Activated T-cell treated with anti-CD3 and anti-CD28 coated beads, Interleukin-2, amount 50 U/mL, for 4 hours (primary cell): Measurements from ENCODE around the gene NAA15. TPM values are rescaled to one million over a fixed set of nuclear protein-coding genes. Genes with fewer than 3 reads are reported as not detected.
"Not testable (repeated sequence)": the region's sequence is repeated elsewhere in the genome, so short reads cannot be mapped to it uniquely, and the experiment has no call there.

ENCODE experiments used
- ATAC-seq, 2 donors: fragments of 200-7000 bp; cut with Tn5 transposase; one replicate each; pipeline ENCODE4 v1.10.0; 2021
- DNase-seq: peaks from one replicate; pipeline ENCODE4 v3.0.0-alpha.2; 2020
- H3K27me3 Mint-ChIP-seq: one replicate; pipeline ENCODE4 v1.8.0; 2021; ENCODE audit warnings: low read depth, mixed read lengths
- H3K36me3 Mint-ChIP-seq: one replicate; pipeline ENCODE4 v1.8.0; 2022; ENCODE audit warnings: mixed read lengths; ENCODE audit not compliant: insufficient read depth
- H3K4me1 Mint-ChIP-seq: one replicate; pipeline ENCODE4 v1.8.0; 2021; ENCODE audit warnings: low read depth, mixed read lengths
- H3K4me3 Mint-ChIP-seq: one replicate; pipeline ENCODE4 v1.8.0; 2021; ENCODE audit warnings: mild to moderate bottlenecking, moderate library complexity, mixed read lengths
- H3K9me3 Mint-ChIP-seq: one replicate; pipeline ENCODE4 v1.8.0; 2021; ENCODE audit warnings: mixed read lengths
- total RNA-seq, 3 donors: library from RNA; stranded (reverse); gene quantifications; one replicate each; pipeline ENCODE4 v1.2.1, GENCODE V29; 2021

NAA15 gene
- total RNA-seq, 3 donors from 2014 or later: 137 to 149 (median 144) TPM

DNA sequence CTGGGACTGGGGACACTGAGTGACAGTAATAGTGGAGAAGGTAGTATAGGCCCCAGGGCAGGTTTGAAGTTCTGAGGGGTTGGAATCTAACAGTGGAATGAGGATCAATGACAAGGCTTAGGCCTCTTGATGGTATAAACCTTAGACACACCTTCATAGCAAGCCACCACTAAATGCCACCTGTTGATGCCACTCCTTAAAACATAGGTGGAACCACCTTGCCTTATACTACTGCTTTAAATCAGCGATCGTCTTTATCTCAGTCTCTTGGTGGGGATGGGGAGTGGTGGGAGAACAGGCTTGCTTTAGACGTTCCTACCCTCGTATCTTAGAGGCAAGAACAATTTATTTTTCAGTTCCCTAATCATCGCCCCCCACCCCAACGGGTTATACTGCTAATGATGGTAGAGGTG is 153.8 kb downstream of the NAA15 start:
- ATAC-seq (no peak), DNase-seq (no peak)

GRCh38 chr4:139457318-139457717 is 156.0 kb downstream of the NAA15 start:
- DNase-seq: no peak

More for the DNA sequence above, 153.8 kb downstream of the NAA15 start:
- Mint-ChIP-seq H3K9me3 (no peaks in the 10 kb centered on the region), H3K36me3 (peaks cover 11% of the 10 kb centered on the region), H3K4me1 (peaks cover 71% of the 10 kb centered on the region), H3K4me3 (peak overlapping the region; percentile 98), H3K27me3 (no peaks in the 10 kb centered on the region)

GRCh38 chr4:139458543-139458942 is 157.2 kb downstream of the NAA15 start:
- no peak for ATAC-seq
- DNase-seq: no peak
- Mint-ChIP-seq H3K4me1 (peaks cover 58% of the 10 kb centered on the region), H3K9me3 (no peaks in the 10 kb centered on the region), H3K36me3 (peaks cover 15% of the 10 kb centered on the region), H3K4me3 (no peak overlapping the region), H3K27me3 (no peaks in the 10 kb centered on the region)

More at GRCh38 chr4:139457318-139457717, 156.0 kb downstream of the NAA15 start:
- Mint-ChIP-seq H3K9me3 (no peaks in the 10 kb centered on the region), H3K4me1 (peaks cover 67% of the 10 kb centered on the region), H3K36me3 (peaks cover 12% of the 10 kb centered on the region), H3K4me3 (no peak overlapping the region), H3K27me3 (no peaks in the 10 kb centered on the region)
- ATAC-seq: no peak

- no peak for ATAC-seq
- Mint-ChIP-seq H3K4me3 (no peak overlapping the region), H3K27me3 (no peaks in the 10 kb centered on the region), H3K4me1 (peaks cover 59% of the 10 kb centered on the region), H3K36me3 (peaks cover 20% of the 10 kb centered on the region), H3K9me3 (no peaks in the 10 kb centered on the region)
- no peak for DNase-seq
Observed at GRCh38 chr4:139458999-139459398, 157.7 kb downstream of the NAA15 start.

DNA sequence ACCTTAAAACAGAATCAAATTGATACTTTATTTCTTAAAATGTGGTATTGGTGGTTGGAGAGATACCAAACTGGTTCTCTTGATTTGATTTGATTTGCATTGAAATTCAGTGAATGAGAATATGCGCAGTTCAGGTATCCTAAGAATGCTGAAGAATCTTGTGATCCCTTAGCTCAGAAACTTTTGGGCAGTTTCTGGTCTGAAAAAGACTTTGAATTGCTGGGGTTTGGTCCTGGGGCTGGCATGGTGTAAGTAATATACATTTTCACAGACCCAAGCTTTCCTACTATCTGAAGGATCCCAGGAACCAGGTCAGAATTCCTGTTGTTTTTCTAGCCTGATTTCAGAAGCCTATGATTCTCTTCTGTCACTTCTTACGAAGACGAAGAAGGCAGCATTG is 159.3 kb downstream of the NAA15 start:
- Mint-ChIP-seq H3K36me3 (peaks cover 21% of the 10 kb centered on the region), H3K27me3 (no peaks in the 10 kb centered on the region), H3K4me1 (peaks cover 44% of the 10 kb centered on the region), H3K9me3 (no peaks in the 10 kb centered on the region), H3K4me3 (no peak overlapping the region)
- DNase-seq (no peak), ATAC-seq (no peak)

GRCh38 chr4:139461022-139461628 is 159.8 kb downstream of the NAA15 start:
- no peak for ATAC-seq
- no peaks in the 10 kb centered on the region for H3K27me3 Mint-ChIP-seq
- DNase-seq: no peak
- no peaks in the 10 kb centered on the region for H3K9me3 Mint-ChIP-seq
- H3K4me1 Mint-ChIP-seq: peaks cover 40% of the 10 kb centered on the region
- peaks cover 21% of the 10 kb centered on the region for H3K36me3 Mint-ChIP-seq
- H3K4me3 Mint-ChIP-seq: no peak overlapping the region

- ATAC-seq, DNase-seq, H3K4me3 Mint-ChIP-seq, H3K27me3 Mint-ChIP-seq: not testable (repeated sequence)
- H3K36me3 Mint-ChIP-seq: peaks cover 28% of the 10 kb centered on the region
- H3K9me3 Mint-ChIP-seq: peaks cover 18% of the 10 kb centered on the region
- peaks cover 16% of the 10 kb centered on the region for H3K4me1 Mint-ChIP-seq
Observed at GRCh38 chr4:139464512-139464911, 163.2 kb downstream of the NAA15 start.

GRCh38 chr4:139465922-139466321 is 164.6 kb downstream of the NAA15 start:
- Mint-ChIP-seq H3K4me1 (peaks cover 12% of the 10 kb centered on the region), H3K36me3 (peaks cover 28% of the 10 kb centered on the region), H3K9me3 (peaks cover 20% of the 10 kb centered on the region), H3K4me3 (no peak overlapping the region), H3K27me3 (no peaks in the 10 kb centered on the region)
- ATAC-seq: no peak
- DNase-seq: no peak

DNA sequence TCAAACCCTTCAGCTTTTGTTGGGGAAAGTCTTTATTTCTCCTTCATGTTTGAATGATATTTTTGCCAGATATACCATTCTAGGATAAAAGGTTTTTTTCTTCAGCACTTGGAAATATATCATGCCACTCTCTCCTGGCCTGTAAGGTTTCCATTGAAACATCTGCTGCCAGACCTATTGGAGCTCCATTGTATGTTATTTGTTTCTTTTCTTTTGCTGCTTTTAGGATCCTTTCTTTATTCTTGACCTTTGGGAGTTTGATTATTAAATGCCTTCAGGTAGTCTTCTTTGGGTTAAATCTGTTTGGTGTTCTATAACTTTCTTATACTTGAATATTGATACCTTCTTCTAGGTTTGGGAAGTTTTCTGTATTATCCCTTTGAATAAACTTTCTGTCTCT is 167.5 kb downstream of the NAA15 start:
- not testable (repeated sequence) for ATAC-seq, DNase-seq, H3K27me3 Mint-ChIP-seq, H3K4me3 Mint-ChIP-seq
- peaks cover 10% of the 10 kb centered on the region for H3K4me1 Mint-ChIP-seq
- peaks cover 39% of the 10 kb centered on the region for H3K36me3 Mint-ChIP-seq
- H3K9me3 Mint-ChIP-seq: peaks cover 26% of the 10 kb centered on the region

DNA sequence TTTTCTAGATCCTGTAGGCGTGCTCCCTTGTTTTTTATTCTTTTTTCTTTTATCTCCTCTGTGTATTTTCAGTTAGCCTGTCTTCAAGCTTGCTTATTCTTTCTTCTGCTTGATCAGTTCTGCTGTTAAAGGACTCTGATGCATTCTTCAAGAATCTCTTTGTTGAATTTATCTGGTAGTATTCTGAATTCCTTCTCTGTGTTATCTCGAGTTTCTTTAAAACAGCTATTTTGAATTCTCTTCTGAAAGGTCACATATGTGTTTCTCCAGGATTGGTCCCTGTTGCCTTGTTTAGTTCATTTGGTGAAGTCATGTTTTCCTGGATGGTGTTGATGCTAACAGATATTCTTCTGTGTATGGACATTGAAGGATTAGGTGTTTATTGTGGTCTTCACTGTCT is 167.9 kb downstream of the NAA15 start:
- Mint-ChIP-seq H3K4me1 (peaks cover 10% of the 10 kb centered on the region), H3K9me3 (peaks cover 26% of the 10 kb centered on the region), H3K36me3 (peaks cover 35% of the 10 kb centered on the region), H3K4me3 (no peak overlapping the region), H3K27me3 (no peaks in the 10 kb centered on the region)
- no peak for DNase-seq
- ATAC-seq: no peak

Other genes with a start within 250 kb of the NAA15 start
- gene ELF2, start 124.3 kb upstream of the NAA15 start, total RNA-seq: 10 to 100 TPM; 18.6 to 20.6 (median 18.6) TPM
- gene MGARP, start 21.3 kb upstream of the NAA15 start, total RNA-seq: under 1 TPM in 1 of 3 donors, not detected in 2; 0.23 TPM
- gene NDUFC1, start 972 bp downstream of the NAA15 start, total RNA-seq: 10 to 100 TPM; 46.4 to 51.9 (median 51.6) TPM
- gene RAB33B, start 152.6 kb downstream of the NAA15 start, total RNA-seq: 1 to 10 TPM; 5.1 to 5.6 (median 5.5) TPM